ENCODE data around the gene TMEM125. TPM values are rescaled to one million over a fixed set of nuclear protein-coding genes. Genes with fewer than 3 reads are reported as not detected.

Gene TMEM125
- polyA plus RNA-seq, 1 experiment = 0.17 TPM

GRCh38 chr1:43271186-43272118 lies 1.7 kb downstream of the TMEM125 start:
- no peaks in the 10 kb centered on the region for H3K36me3 ChIP-seq (ENCODE audit: control insufficient read depth, insufficient read depth, low read length)
- peaks cover 6% of the 10 kb centered on the region for H3K27me3 ChIP-seq (ENCODE audit: control insufficient read depth, insufficient read depth, low read length)
- POLR2A ChIA-PET = no interaction called here
- TF ChIP-seq CTCF (IDR thresholded peaks at IDR 0.05; ENCODE audit: insufficient read depth, low read depth, low read length) = no peak
- DNase-seq (ENCODE audit: low read depth) = no peak
- CTCF ChIA-PET = no interaction called here
- no peak overlapping the region for H3K4me3 ChIP-seq (ENCODE audit: low read depth, low read length)

- Histone ChIP-seq H3K36me3 (ENCODE audit: control insufficient read depth, insufficient read depth, low read length) (no peaks in the 10 kb centered on the region), H3K27me3 (ENCODE audit: control insufficient read depth, insufficient read depth, low read length) (peaks cover 6% of the 10 kb centered on the region), H3K4me3 (ENCODE audit: low read depth, low read length) (no peak overlapping the region)
- DNase-seq (ENCODE audit: low read depth) = no peak
- CTCF ChIA-PET = no interaction called here
- no peak for TF ChIP-seq CTCF (IDR thresholded peaks at IDR 0.05; ENCODE audit: insufficient read depth, low read depth, low read length)
- POLR2A ChIA-PET = no interaction called here
Measured at GRCh38 chr1:43272161-43272560, 2.4 kb downstream of the TMEM125 start.

- POLR2A ChIA-PET = no interaction called here
- Histone ChIP-seq H3K27me3 (ENCODE audit: control insufficient read depth, insufficient read depth, low read length) (peaks cover 6% of the 10 kb centered on the region), H3K4me3 (ENCODE audit: low read depth, low read length) (no peak overlapping the region), H3K36me3 (ENCODE audit: control insufficient read depth, insufficient read depth, low read length) (no peaks in the 10 kb centered on the region)
- CTCF ChIA-PET = no interaction called here
- DNase-seq (ENCODE audit: low read depth) = no peak
- no peak for TF ChIP-seq CTCF (IDR thresholded peaks at IDR 0.05; ENCODE audit: insufficient read depth, low read depth, low read length)
Measured at GRCh38 chr1:43272576-43273571, 3.1 kb downstream of the TMEM125 start.

GRCh38 chr1:43273708-43274107 lies 3.9 kb downstream of the TMEM125 start:
- TF ChIP-seq CTCF (IDR thresholded peaks at IDR 0.05; ENCODE audit: insufficient read depth, low read depth, low read length) = no peak
- H3K27me3 ChIP-seq (ENCODE audit: control insufficient read depth, insufficient read depth, low read length) = peaks cover 6% of the 10 kb centered on the region
- no peak for DNase-seq (ENCODE audit: low read depth)
- POLR2A ChIA-PET = no interaction called here
- no peaks in the 10 kb centered on the region for H3K36me3 ChIP-seq (ENCODE audit: control insufficient read depth, insufficient read depth, low read length)
- H3K4me3 ChIP-seq (ENCODE audit: low read depth, low read length) = no peak overlapping the region
- CTCF ChIA-PET = no interaction called here

Data from BJ (cell line).